Measurements from ENCODE around the gene NTM. TPM values are rescaled to one million over a fixed set of nuclear protein-coding genes. Genes with fewer than 3 reads are reported as not detected.

NTM gene
- total RNA-seq, 3 donors from 2014 or later: 0.66 to 9.0 (median 1.0) TPM

DNA sequence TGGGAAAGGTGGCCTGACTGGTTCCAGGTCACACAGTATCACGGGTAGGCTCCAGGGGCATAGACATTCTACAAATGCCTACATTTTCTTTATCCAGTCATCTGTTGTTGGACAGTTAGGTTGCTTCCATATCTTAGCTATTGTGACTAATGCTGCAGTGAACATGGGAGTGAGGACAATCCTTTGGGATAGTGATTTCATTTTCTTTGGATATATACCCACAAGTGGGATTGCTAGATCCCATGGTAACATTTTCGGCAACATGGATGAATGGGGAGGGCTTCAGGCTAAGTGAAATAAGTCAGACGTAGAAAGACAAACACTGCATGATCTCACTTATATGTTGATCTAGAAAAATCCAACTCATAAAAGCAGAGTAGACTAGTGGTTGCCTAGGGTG, 744.3 kb downstream of the NTM start:
- no peak for TF ChIP-seq POLR2AphosphoS5 (IDR thresholded peaks at IDR 0.05)
- TF ChIP-seq, protein P1, sequence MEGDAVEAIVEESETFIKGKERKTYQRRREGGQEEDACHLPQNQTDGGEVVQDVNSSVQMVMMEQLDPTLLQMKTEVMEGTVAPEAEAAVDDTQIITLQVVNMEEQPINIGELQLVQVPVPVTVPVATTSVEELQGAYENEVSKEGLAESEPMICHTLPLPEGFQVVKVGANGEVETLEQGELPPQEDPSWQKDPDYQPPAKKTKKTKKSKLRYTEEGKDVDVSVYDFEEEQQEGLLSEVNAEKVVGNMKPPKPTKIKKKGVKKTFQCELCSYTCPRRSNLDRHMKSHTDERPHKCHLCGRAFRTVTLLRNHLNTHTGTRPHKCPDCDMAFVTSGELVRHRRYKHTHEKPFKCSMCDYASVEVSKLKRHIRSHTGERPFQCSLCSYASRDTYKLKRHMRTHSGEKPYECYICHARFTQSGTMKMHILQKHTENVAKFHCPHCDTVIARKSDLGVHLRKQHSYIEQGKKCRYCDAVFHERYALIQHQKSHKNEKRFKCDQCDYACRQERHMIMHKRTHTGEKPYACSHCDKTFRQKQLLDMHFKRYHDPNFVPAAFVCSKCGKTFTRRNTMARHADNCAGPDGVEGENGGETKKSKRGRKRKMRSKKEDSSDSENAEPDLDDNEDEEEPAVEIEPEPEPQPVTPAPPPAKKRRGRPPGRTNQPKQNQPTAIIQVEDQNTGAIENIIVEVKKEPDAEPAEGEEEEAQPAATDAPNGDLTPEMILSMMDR (IDR thresholded peaks at IDR 0.05): no peak
- Histone ChIP-seq H3K27ac (no peak overlapping the region), H3K36me3 (no peaks in the 10 kb centered on the region), H3K9me3 (no peaks in the 10 kb centered on the region), H3K27me3 (no peaks in the 10 kb centered on the region), H3K4me1 (no peaks in the 10 kb centered on the region), H3K4me3 (no peak overlapping the region)
- intact Hi-C loops (cut with DNase I; ENCODE audit: low total_unique reads): no loop called here
- no peak for DNase-seq (ENCODE audit: low spot score in 2 of 2)

DNA sequence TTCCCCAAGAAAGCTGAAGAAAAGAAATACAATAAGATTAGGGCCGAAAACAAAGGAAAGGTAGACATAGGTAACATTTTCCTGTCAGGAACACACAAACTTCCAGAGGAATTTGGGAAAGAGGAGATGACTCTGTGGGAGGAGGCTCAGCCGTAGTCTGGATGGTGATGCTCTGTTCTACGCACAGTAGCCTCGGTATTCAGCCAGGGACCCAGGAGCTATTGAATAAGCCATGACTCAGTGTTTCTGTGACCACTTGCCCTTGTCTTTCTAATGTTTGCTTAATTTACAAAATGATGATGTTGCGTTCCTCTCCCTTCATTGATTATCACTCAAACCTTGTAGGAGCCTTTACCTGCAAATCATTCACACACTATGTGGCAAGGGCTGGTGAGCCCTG, 745.0 kb downstream of the NTM start:
- intact Hi-C loops (cut with DNase I; ENCODE audit: low total_unique reads): no loop called here
- DNase-seq (ENCODE audit: low spot score in 2 of 2): no peak
- Histone ChIP-seq H3K4me1 (no peaks in the 10 kb centered on the region), H3K4me3 (no peak overlapping the region), H3K36me3 (no peaks in the 10 kb centered on the region), H3K9me3 (no peaks in the 10 kb centered on the region), H3K27ac (no peak overlapping the region), H3K27me3 (no peaks in the 10 kb centered on the region)
- TF ChIP-seq POLR2A (IDR thresholded peaks at IDR 0.05) (no peak), POLR2AphosphoS5 (IDR thresholded peaks at IDR 0.05) (no peak)
- TF ChIP-seq, protein P1 (IDR thresholded peaks at IDR 0.05): no peak

- Histone ChIP-seq H3K9me3 (no peaks in the 10 kb centered on the region), H3K4me3 (no peak overlapping the region)
Observed at GRCh38 chr11:132116516-132116915, 746.1 kb downstream of the NTM start.

GRCh38 chr11:132118661-132119060, 748.2 kb downstream of the NTM start:
- intact Hi-C loops (cut with DNase I; ENCODE audit: low total_unique reads): no loop called here
- no peaks in the 10 kb centered on the region for H3K27me3 ChIP-seq
- DNase-seq (ENCODE audit: low spot score in 2 of 2): no peak

More at GRCh38 chr11:132116516-132116915, 746.1 kb downstream of the NTM start:
- intact Hi-C loops (cut with DNase I; ENCODE audit: low total_unique reads): no loop called here
- H3K36me3 ChIP-seq: no peaks in the 10 kb centered on the region
- no peaks in the 10 kb centered on the region for H3K4me1 ChIP-seq
- no peaks in the 10 kb centered on the region for H3K27me3 ChIP-seq
- no peak for TF ChIP-seq POLR2A (IDR thresholded peaks at IDR 0.05)
- TF ChIP-seq, protein P1 (IDR thresholded peaks at IDR 0.05): no peak
- no peak for TF ChIP-seq POLR2AphosphoS5 (IDR thresholded peaks at IDR 0.05)
- no peak for DNase-seq (ENCODE audit: low spot score in 2 of 2)
- H3K27ac ChIP-seq: no peak overlapping the region

GRCh38 chr11:132119573-132119972, 749.2 kb downstream of the NTM start:
- TF ChIP-seq POLR2A (IDR thresholded peaks at IDR 0.05) (no peak), POLR2AphosphoS5 (IDR thresholded peaks at IDR 0.05) (no peak)
- TF ChIP-seq, protein P1 (IDR thresholded peaks at IDR 0.05): no peak
- no peaks in the 10 kb centered on the region for H3K36me3 ChIP-seq
- DNase-seq (ENCODE audit: low spot score in 2 of 2): no peak
- no peaks in the 10 kb centered on the region for H3K27me3 ChIP-seq
- H3K9me3 ChIP-seq: no peaks in the 10 kb centered on the region
- no peak overlapping the region for H3K4me3 ChIP-seq
- intact Hi-C loops (cut with DNase I; ENCODE audit: low total_unique reads): no loop called here
- H3K27ac ChIP-seq: no peak overlapping the region
- no peaks in the 10 kb centered on the region for H3K4me1 ChIP-seq

More at GRCh38 chr11:132118661-132119060, 748.2 kb downstream of the NTM start:
- no peak for TF ChIP-seq POLR2A (IDR thresholded peaks at IDR 0.05)
- TF ChIP-seq, protein P1 (IDR thresholded peaks at IDR 0.05): no peak
- TF ChIP-seq POLR2AphosphoS5 (IDR thresholded peaks at IDR 0.05): no peak
- no peaks in the 10 kb centered on the region for H3K9me3 ChIP-seq
- H3K36me3 ChIP-seq: no peaks in the 10 kb centered on the region
- no peak overlapping the region for H3K27ac ChIP-seq
- H3K4me3 ChIP-seq: no peak overlapping the region
- no peaks in the 10 kb centered on the region for H3K4me1 ChIP-seq

Data from breast epithelium (tissue), 4 donors.